HG02884 (cell line): ENCODE results near the gene CPXM2.
"Not testable (repeated sequence)": the region's sequence is repeated elsewhere in the genome, so short reads cannot be mapped to it uniquely, and the experiment has no call there.

Experiments used
- ATAC-seq: cut with Tn5 transposase; IDR thresholded peaks from one replicate; pipeline ENCODE4 v1.9.1; 2021; ENCODE audit warnings: mild to moderate bottlenecking, moderate library complexity; ENCODE audit not compliant: unreplicated experiment

Gene CPXM2

DNA sequence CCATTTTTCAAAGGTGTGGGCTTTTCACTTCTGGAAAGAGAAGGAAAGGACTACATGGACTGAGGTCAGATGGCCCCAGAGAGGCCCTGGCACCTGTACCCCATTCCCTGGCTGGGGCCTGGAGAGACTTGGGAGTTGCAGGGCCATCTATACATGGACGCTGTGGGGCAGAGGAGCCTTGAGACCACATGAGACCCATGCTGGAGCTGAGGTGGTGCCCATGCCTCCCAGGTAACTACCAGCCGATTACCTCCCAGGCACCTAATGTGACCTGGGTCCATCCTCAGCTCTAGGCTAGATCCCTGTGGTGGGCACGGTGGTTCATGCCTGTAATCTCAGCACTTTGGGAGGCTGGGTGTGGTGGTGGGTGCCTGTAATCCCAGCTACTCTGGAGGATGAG is 144.2 kb downstream of the CPXM2 start:
- ATAC-seq, result no peak

DNA sequence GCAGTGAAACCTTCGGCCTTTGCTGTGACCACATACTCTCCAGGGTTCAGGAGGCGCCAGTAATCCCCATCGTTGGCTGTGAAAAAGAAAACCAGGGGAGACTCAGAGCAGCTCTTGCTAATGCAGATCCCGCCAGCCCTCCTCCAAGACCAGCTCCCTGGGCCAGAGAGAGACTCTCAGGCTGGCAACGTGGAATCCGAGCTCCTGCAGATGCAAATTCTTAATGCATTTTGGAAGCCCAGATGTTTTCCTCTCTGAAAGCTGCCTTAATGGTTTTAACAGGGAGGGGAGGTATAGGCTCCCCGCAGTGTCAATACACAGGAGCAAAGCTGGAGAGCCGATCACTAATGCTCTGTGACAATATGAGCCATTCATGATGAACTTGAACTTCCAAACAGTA is 144.7 kb downstream of the CPXM2 start:
- no peak for ATAC-seq

DNA sequence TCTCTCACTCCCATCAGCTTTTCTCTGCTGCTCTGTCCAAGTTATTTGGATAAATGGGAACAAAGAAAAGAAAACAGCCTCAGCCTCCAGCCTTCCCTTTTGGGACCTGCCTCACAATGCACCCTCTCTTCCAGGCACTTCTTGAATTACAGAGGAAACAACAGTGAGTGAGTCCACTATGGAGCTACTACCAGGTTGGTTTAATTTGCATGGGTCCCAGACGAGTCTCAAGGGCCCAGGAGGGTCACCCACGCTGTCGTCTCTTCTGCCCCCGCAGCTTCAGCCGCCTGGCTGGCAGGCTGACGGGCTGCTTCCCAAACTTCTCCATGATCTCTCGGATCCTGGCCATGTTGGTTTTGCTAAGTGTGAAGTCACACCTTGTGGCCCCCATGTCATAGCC is 145.1 kb downstream of the CPXM2 start:
- ATAC-seq, result no peak

DNA sequence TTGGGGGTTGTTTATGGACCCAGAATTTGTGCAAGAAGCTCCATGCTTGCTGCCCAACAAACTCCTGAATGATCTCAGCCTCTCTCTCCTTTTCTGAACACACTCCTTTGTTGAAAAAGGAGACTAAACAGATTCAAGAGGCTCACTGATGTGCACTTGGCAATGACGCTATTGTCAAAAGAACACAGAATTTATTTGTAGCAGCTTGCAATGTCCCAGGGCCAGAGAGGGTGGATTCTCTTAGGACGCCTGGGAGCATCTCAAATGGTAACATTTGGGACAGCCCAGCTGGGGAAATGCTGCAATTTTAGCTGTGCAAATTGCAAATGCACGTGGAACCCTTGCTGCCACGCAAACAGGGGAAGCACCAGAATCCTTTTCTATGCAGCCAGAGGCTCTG is 145.5 kb downstream of the CPXM2 start:
- ATAC-seq, result no peak

DNA sequence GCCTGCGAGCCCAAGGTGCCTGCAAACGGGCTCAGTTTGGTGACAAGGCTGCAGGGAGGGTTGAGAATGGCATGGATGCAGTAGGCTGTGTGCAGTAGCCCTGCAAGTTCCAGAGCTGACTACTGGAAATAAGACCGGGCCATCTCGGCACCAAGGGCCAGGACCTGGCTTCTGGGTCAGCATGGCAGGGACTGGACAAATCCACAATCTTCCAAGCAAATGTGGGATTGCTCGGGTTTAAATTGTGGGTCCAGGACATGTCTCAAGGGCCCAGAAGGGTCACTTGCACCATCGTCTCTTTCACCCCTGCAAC is 147.4 kb downstream of the CPXM2 start:
- no peak for ATAC-seq

DNA sequence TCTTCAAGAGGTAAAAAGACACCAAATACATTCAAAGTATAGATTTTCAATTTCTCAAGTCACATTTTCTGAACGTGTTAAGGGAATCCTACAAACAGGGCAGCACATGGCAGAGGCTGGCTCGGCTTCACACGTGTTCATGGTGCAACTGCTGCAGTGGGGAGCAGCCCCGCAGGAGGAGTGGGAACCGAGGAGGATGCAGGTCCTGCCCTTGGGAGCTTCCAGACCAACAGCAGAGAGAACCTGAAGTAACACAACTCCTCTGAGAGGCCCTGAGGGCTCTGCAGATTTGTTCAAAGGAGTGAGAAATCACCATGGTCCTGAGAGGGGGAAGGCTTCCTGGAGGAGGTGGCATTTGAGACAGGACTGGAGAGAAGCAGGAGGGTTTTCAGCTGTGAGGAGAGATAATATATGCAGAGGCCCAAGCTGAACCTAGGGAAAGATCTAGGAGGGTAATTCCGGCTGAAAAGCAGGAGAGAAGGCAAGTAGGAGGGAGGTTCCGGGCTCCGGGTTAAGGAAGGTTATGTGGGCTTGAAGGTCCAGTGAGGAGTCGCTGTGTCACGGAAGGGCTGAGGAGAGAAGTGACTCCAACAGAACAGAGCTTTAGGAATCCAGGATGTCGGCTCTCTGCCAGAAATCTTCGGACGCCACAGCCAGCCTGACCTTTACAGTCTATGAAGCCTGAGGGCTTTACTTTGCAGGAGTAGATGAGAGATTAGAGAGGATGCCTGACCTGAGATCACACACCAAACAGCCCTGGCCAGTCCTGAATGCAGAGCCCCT is 148.0 kb downstream of the CPXM2 start:
- no peak for ATAC-seq

DNA sequence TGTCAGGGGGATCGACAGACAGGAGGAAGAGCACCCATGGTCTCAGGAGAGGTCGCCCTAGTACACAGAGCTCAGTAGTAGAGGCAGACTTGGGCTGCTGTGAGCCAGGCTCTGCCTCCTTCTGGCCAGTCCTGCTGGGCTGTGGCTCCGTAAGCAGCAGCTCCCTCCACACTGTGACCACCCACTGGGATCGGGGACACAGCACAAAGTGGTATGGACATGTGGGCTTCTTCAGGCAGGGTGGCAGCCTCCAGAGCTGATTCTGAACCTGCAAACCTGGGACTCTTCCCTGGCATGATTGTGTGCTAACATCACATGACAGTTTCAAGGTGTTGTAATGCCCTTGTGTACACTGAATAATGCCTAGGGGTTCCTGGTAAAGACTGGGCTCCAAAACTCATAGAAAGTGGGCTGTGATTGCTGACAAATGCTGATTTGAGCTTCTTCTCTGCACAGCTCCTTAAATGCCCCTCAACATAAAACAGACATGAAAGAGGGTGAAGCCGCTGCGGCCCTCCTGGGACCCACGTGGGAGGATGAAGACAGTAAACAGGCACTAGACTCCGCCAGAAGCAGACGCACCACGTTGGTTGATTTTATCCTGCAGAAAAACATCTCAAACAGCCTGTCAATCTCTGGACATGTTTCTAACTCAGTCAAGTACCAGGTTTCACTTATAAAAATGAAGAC is 148.7 kb downstream of the CPXM2 start:
- no peak for ATAC-seq

DNA sequence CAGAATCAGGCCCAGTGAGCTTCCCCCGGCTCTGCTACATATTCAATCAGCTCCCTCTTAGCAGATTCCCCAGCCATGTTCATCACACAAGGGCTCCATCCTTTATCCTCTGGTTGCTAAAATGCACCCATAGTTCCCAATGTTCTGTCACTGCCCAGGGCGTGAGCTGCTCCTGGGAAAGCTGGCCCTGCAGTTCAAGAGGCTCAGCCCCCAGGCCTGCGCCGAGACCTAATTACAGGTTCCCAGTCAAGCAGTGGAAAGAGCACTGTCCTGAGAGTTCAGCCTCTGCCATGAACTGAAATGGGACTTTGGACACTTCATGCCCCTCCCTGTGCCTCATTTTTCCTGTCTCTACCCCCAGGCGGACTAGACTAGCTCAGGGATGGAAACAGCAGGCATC is 149.9 kb downstream of the CPXM2 start:
- no peak for ATAC-seq

DNA sequence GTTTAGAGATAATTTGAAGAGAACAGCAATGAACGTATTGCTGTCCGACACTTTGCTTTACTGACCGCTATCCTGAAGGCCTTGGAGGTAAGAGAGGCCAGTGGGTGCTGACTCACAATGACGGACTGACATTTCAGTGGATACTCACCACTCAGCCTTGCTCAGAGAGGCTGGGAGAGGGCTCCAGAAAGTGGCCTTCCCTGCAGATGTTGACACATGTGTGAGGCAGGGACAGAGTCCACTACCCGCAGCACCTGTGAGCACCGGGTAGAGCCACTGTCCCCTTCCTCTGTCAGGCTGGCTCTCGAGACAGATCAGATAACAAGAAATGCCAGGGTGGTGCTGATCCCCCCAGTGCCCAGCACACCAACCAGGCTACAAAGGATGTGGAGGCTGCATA is 150.5 kb downstream of the CPXM2 start:
- ATAC-seq, result no peak

DNA sequence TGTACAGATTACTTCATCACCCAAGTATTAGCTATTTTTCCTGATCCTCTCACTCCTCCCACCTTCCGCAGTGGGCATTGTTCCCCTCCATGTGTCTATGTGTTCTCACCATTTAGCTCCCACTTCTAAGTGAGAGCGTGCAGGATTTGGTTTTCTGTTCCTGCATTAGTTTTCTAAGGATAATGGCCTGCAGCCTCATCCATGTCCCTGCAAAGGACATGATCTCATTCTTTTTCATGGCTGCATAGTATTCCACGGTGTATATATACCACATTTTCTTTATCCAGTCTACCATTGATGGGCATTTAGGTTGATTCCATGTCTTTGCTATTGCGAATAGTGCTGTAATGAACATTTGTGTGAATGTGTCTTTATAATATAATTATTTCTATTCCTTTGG is 154.7 kb downstream of the CPXM2 start:
- not testable (repeated sequence) for ATAC-seq

DNA sequence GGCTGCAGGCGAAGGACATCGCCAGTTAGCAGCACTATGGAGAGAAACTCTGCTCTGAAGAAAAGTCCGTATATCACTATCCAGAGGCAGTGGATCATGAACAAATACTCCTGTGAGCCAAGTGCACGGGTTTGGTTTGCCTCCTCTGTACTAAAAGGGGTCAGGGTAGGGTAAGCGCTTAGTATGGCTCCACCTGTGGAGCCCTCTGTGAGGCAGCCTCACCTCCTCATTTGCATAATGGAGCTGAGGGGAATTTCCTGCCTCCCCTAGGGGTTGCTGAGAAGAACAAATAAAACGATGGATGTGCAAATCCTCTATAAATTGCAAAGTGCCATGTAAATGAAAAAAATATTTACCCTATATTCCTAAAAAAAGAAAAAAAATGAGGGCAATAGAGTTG is 162.1 kb downstream of the CPXM2 start:
- ATAC-seq, result no peak

DNA sequence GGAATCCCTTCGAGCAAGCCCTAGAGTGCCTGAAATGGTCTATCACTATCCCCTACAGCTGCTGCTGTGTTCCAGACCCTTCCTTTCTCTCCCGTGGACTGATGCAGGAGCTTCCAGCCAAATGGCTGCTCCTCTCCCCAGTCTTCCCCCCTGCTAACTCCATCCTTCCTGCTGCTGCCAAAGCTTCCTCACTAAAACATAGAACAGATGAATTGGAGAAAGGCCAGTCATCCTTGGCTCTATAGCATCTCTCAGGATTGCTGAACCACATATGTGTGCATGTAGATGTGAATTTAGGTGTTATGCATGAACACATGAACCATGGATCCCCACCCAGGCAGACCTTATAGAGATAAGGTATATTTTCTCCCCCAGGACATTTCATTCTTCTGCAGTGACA is 164.8 kb downstream of the CPXM2 start:
- no peak for ATAC-seq

DNA sequence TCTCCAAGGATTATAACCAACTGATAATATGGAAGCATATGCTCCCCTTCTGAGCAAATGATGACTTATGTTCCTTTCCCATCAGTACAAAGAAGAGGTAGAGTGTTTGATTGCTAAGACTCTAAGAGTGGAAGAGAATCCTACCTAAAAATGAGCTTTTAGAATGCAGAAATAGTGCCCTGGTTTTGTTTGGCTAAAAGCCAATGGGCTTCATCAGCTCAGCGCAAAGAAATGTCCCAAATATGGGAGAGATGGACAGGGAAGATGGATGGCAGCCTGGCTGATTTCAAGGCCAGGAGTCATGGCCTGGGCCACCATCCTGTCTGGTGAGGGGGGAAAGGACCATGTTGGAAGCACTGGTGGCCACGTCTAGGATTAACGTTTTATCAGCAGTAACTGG is 165.2 kb downstream of the CPXM2 start:
- no peak for ATAC-seq

DNA sequence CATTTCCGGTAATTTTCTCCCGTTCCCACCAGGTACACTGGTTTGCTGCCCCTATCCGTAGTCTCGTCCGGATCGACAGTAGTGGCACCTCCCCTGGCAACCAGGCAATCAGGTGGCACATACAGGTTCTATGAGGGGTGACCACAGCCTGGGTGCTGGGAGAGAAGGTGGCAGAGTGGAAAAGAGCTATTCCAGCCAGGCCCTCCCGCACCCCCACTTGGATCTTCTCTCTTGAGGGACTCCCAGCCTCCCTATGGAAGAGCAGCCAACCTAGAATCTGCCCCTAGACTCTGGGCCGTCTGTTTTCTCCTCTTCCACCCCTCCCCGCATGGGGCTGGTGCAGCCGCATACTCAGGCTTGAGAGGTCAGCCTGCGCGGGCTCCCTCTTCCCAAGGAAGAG is 166.9 kb downstream of the CPXM2 start:
- no peak for ATAC-seq

DNA sequence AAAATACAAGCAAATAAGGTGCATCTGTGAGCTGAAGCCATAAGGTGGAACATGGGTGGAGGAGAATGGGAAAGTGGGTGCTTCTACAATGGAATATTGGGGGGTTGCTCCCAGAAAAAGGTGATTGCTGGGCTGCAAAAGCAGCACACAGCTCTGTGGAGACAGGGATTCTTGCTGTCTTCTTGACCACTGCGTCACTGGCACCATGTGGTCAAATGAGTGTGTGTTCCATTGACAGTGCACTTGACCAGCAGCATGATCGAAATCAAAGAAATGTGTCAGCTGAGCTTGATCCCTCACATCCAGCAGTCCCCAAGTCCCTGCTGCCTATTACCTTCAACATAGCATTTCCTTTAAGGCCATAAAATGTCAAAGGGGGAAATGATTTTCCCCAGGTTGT is 169.3 kb downstream of the CPXM2 start:
- no peak for ATAC-seq

DNA sequence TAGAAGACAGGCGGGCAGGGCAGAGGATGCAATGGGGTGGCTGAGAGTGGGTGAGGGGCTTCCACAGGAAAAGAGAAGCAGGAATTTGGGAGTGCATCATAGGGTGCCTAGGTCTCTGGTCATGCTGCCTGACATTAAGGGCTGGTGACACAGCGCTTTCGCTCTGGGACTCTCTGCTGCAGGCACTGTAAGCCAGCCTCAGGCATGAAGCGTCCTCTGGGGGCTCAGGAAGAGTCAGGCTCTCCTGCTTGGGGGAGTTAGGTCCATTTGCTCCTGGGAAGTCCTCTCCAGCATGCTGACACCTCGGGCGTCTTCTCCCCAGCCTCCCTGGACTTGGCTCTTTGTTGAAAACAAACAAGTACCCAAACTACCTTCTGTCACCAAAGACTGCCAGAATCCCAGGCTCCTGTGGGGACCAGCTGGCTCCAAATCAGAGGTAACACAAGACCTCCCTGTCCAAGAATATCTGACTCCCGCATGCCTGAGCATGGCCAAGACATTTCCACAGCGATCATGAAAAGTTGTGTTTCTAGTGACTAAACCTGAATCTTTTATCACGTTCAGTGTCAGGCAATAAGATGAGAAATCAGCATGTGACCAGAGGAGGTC is 170.1 kb downstream of the CPXM2 start:
- ATAC-seq, result no peak

DNA sequence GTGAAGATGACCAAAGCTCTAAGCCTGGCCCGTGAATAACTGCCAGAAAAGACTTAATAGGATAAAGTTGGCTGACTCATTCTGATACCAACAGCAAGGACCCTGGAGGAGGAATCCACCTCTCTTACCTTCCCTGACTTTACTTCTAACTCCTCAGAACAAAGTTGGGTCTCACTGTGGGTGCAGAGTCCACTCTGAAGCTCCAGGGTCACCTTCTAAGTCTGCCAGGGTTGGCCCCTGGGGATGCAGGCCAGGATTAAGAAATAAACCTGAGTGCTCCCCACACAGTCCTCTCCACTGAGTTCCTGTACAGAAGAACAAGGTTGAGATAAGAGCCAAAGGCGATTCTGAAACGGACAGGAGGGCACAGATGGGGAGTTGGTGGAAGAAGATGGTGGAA is 171.1 kb downstream of the CPXM2 start:
- no peak for ATAC-seq

DNA sequence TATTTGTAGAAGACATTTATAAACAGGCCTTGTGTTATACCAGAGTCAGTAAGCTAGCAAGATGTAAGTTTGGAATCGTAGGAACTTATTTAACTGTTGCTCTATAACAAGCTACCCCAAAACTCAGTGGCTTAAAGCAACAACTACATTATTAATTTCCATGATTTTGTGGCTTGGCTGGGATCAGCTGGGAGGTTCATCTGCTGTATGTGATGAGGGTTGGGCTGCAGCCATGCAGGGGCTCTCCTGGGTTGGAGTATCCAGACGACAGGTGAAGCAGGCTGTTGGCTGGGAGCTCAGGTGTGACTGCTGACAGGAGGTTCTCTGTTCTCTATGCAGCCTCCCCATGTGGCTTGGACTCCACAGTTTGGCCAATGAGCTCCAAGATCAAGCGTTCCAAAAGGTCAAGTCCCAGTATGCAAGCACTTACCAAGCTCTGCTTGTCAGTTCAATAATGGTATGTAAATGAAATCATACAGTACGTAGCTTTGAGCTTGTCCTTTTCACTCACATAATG is 173.0 kb downstream of the CPXM2 start:
- no peak for ATAC-seq

DNA sequence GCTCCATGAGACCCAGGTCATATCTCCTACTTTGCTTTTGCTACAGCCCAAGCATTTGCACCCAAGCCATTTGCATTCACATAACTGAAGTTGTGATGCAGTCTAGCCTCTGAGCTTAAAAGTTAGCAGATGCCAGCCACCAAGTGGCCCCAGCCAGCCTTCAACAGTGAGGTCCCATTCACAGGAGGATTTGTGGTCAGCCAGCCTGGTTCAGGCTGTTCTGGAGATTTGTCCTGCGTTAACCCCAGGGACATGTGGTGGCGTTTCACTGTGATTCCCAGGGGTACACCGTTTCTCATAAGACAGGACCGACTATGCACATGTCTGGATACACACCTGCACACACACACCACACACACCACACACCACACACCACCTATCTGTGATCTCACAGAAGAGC is 174.3 kb downstream of the CPXM2 start:
- ATAC-seq, result no peak

DNA sequence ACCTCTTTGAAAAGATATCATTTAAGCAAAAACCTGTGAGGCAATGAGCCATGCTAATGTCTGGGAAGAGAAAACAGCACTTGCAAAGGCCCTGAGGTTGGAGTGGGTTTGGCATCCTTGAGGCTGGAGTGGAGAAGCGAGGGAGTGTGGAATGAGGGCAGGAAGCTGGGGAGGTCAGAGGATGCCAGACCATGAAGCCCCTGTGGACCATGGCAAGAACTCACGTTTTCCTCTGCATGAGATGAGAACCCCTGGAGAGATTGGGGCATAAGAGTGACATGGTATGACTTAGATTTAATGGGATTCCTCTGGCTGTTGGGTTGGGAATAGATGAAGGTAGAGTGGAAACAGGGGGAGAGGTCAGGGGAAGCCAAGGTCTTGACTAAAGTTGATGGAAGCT is 176.1 kb downstream of the CPXM2 start:
- ATAC-seq, result no peak

DNA sequence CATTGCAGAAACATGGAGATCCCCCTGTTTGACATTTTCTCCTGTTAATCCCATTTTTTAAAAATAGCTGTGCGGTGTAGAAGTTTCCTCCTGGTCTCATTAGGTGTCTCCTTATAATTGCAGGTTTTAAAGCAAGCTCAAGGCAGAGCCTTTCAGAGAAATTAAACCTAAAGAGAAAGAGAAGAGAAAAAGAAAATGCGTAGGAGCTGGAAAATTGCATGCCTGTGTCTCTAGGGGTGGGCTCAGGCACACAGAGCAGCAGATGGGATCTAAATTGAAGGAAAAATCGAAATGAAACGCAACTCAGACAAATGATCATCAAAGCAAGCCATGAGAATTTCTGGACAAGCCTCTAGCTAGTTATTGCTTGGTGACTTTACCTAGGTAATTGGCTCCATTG is 185.4 kb downstream of the CPXM2 start:
- ATAC-seq, result no peak

DNA sequence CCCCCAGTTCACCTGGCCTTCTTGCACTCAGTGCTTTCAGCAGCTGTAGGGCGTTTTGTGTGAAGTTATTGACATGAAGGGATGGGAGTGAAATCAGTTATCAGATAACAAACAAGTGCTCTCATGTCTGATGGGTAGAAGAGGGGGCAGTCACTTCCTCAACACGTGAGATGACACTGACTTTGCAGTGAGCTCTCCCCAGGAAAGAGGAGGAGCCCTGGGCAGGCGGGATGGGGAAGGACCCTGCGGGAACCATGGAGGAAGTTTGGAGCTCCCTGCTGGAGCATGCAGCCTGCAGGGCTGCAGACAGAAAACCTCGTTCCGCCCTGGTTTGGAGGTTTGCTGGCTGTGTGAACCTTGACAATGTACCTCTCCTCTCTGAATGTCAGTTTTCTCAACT is 186.8 kb downstream of the CPXM2 start:
- no peak for ATAC-seq
